K562 (cell line): ENCODE results near the gene MED13L. TPM values are rescaled to one million over a fixed set of nuclear protein-coding genes. Genes with fewer than 3 reads are reported as not detected.

Experiments used
- ATAC-seq: fragments of 200-7000 bp; cut with Tn5 transposase; 3 replicates; pipeline ENCODE4 v1.9.1; 2020; ENCODE audit warnings: moderate library complexity
- BruUV-seq: library from RNA; stranded (reverse); fragments of 400-500 nt; replicated peaks from 2 replicates; lab custom pipeline; 2021; lab: Mats Ljungman, UMichigan
- CTCF ChIA-PET: fragments of 300-600 bp; formaldehyde crosslinking; extraction: SDS; loops from one replicate; lab custom pipeline; 2021; ENCODE audit warnings: low intra/inter-chr PET ratio; lab: Yijun Ruan, JAX
- POLR2A ChIA-PET: fragments of 300-600, 350-650 bp; sonication (Branson Sonifier 250); formaldehyde crosslinking; extraction: SDS; loops from one replicate; lab custom pipeline; 2021; ENCODE audit warnings: antibody characterized with exemption, inconsistent platforms; lab: Yijun Ruan, JAX
- DNase-seq, 4 experiments: peaks; one replicate each; pipeline versions ENCODE4 v3.0.0 to v3.0.0-alpha.2; 2011 to 2018; ENCODE audit warnings: low spot score in 3 of 4, mixed read lengths in 3 of 4; ENCODE audit errors: extremely low read depth in 1 of 4
- FAIRE-seq: peaks from 2 replicates; lab custom pipeline; 2011; peaks lifted over from hg19 to GRCh38; lab: Jason Lieb, UNC
- H2AFZ ChIP-seq: 2 replicates; pipeline ENCODE4 v1.6.0; 2011; ENCODE audit warnings: low read depth, low read length, control low read depth, inconsistent platforms
- H3K27ac ChIP-seq: fragments of 200-600 bp; 3 replicates; pipeline ENCODE4 v1.8.0; 2011; ENCODE audit warnings: low read depth, mild to moderate bottlenecking, control low read depth, inconsistent platforms, low read length, moderate library complexity, mixed read lengths; ENCODE audit errors: extremely low read depth
- H3K27me3 ChIP-seq, 2 experiments: fragments of 300-600 bp in 1 of 2; 2 replicates in 1 of 2; 3 replicates in 1 of 2; pipeline versions ENCODE4 v1.6.0 to v1.8.0; 2011; ENCODE audit warnings: inconsistent platforms in 2 of 2, low read length in 2 of 2, mild to moderate bottlenecking in 1 of 2, mixed read lengths in 1 of 2, moderate library complexity in 1 of 2; ENCODE audit not compliant: control insufficient read depth in 2 of 2, insufficient read depth in 2 of 2
- H3K36me3 ChIP-seq: fragments of 300-600 bp; 3 replicates; pipeline ENCODE4 v1.8.0; 2011; ENCODE audit warnings: mild to moderate bottlenecking, low read length, inconsistent platforms; ENCODE audit not compliant: control insufficient read depth, insufficient read depth
- H3K4me1 ChIP-seq, 2 experiments: fragments of 200-600 bp in 1 of 2; replicated peaks in 1 of 2; 2 replicates in 1 of 2; 3 replicates in 1 of 2; pipeline versions ENCODE4 v1.5.1 to v1.8.0; 2011; ENCODE audit warnings: inconsistent platforms in 2 of 2, low read length in 2 of 2, mild to moderate bottlenecking in 1 of 2, mixed read lengths in 1 of 2, moderate library complexity in 1 of 2; ENCODE audit not compliant: control insufficient read depth in 2 of 2, insufficient read depth in 2 of 2
- H3K4me2 ChIP-seq: 2 replicates; pipeline ENCODE4 v1.6.1; 2011; ENCODE audit warnings: low read length, control low read depth, inconsistent platforms, mixed read lengths; ENCODE audit not compliant: insufficient read depth
- H3K4me3 ChIP-seq: fragments of 200-600 bp; sonication (generic), shearing (Covaris generic); 2 replicates; pipeline ENCODE4 v1.5.1; 2016; ENCODE audit warnings: control low read depth, inconsistent platforms
- H3K79me2 ChIP-seq: fragments of 200-600 bp; 3 replicates; pipeline ENCODE4 v1.8.0; 2011; ENCODE audit warnings: low read length, inconsistent platforms; ENCODE audit not compliant: control insufficient read depth, insufficient read depth
- H3K9ac ChIP-seq, 2 experiments: 2 replicates each; pipeline versions ENCODE4 v1.6.0 to v1.6.1; 2011; ENCODE audit warnings: low read depth in 2 of 2, low read length in 2 of 2, control low read depth in 1 of 2, inconsistent platforms in 1 of 2, mild to moderate bottlenecking in 1 of 2, mixed read lengths in 1 of 2; ENCODE audit not compliant: insufficient read depth in 1 of 2
- H3K9me1 ChIP-seq: one replicate; pipeline ENCODE4 v1.6.0; 2011; ENCODE audit warnings: inconsistent platforms, mild to moderate bottlenecking, low read length, moderate library complexity; ENCODE audit not compliant: control insufficient read depth, insufficient read depth
- H3K9me3 ChIP-seq: replicated peaks from 2 replicates; pipeline ENCODE4 v1.5.1; 2011; ENCODE audit warnings: low read depth, low read length, inconsistent platforms; ENCODE audit not compliant: control insufficient read depth, insufficient read depth
- H4K20me1 ChIP-seq: replicated peaks from 2 replicates; pipeline ENCODE4 v1.6.1; 2011; ENCODE audit warnings: low read length, inconsistent platforms, mixed read lengths; ENCODE audit not compliant: control insufficient read depth, insufficient read depth
- HDAC8 ChIP-seq: fragments of 450-650 bp; IDR thresholded peaks from 2 replicates; pipeline ENCODE4 v1.6.1; 2016; ENCODE audit warnings: mild to moderate bottlenecking, missing genetic modification characterization, moderate library complexity, missing compliant biosample characterization
- SMARCA5 ChIP-seq: fragments of 450-650 bp; IDR thresholded peaks from 2 replicates; pipeline ENCODE4 v1.6.1; 2016
- SMARCE1 ChIP-seq: fragments of 450-650 bp; IDR thresholded peaks from 2 replicates; pipeline ENCODE4 v1.7.1; 2016; ENCODE audit warnings: mild to moderate bottlenecking
- ZNF316 ChIP-seq: fragments of 450-650 bp; IDR thresholded peaks from 2 replicates; pipeline ENCODE4 v1.6.1; 2016
- WGBS: fragments of 100-300 bp; shearing (Covaris generic); methylation state at CpG from one replicate; pipeline ENCODE4 v1.1.6; 2016; ENCODE audit warnings: low coverage, mixed read lengths; ENCODE audit not compliant: insufficient coverage; ENCODE audit errors: missing lambda C conversion rate; 5-methylcytosine and 5-hydroxymethylcytosine counted together
- in situ Hi-C: fragments of 300-500 bp; cut with MboI; formaldehyde crosslinking; loops from 4 replicates; pipeline ENCODE4 v1.15.0; 2018; ENCODE audit warnings: inconsistent platforms, mixed read lengths
- intact Hi-C: fragments of 100-400 bp; cut with micrococcal nuclease; formaldehyde crosslinking; loops from 2 replicates; pipeline ENCODE4 v1.14.2; 2022
- polyA plus RNA-seq, 8 experiments: library from polyadenylated mRNA; depleted of rRNA in 4 of 8; stranded (reverse) in 5 of 8; unstranded in 3 of 8; fragments of >200 nt; fragmentation: Nextera tagmentation in 2 of 8; fragmentation: Illumina TruSeq in 1 of 8; extraction: Ambion mirVana in 2 of 8; extraction: Trizol in 1 of 8; gene quantifications; 2 replicates each; pipeline versions ENCODE4 v1.2.1 to v1.2.3, GENCODE V29; 2011 to 2014; ENCODE audit warnings: inconsistent platforms in 1 of 8, missing spikeins in 1 of 8
- total RNA-seq, 7 experiments: library from RNA; depleted of rRNA in 6 of 7; stranded (reverse); fragments of >200 nt in 6 of 7; fragmentation: Illumina TruSeq in 2 of 7; extraction: Trizol in 2 of 7; gene quantifications; 2 replicates each; pipeline versions ENCODE4 v1.2.1 to v1.2.3, GENCODE V29; 2011 to 2021; ENCODE audit warnings: low replicate concordance in 1 of 7
- TF ChIP-seq, protein P1 (sequence below): sonication (generic); formaldehyde crosslinking; IDR thresholded peaks from 2 replicates; pipeline ENCODE4 v1.8.1; 2023; ENCODE audit warnings: mild to moderate bottlenecking, missing genetic modification reagents, moderate library complexity
- TF ChIP-seq, protein P2 (sequence below): fragments of 450-650 bp; IDR thresholded peaks from 2 replicates; pipeline ENCODE4 v1.6.1; 2016; ENCODE audit warnings: antibody characterized with exemption

The MED13L gene
- total and polyA plus RNA-seq, 9 of the 15 experiments (the other 6 are each of a cell fraction or from before 2014, with no cell fraction given) = 13.4 to 90.3 (median 36.9) TPM

DNA sequence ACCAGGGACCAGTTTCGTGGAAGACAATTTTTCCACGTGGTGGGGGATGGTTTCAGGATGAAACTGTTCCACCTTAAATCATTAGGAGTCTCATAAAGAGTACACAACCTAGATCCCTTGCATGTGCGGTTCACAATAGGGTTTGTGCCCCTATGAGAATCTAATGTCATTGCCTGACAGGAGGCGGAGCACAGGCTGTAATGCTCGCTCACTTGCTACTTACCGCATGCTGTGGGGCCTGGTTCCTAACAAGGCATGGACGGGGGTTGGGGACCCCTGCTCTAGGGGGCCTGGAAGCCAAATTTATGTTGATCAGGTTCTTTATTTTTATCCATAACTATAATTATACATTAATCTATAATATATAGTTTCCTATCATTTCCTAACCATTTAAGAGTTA lies 315.3 kb downstream of the MED13L start:
- Histone ChIP-seq H3K27ac (no peak overlapping the region), H4K20me1 (no peaks in the 10 kb centered on the region), H2AFZ (no peak overlapping the region), H3K27me3 (no peaks in the 10 kb centered on the region), H3K4me1 (no peaks in the 10 kb centered on the region), H3K4me2 (no peak overlapping the region), H3K9ac (no peak overlapping the region), H3K9me3 (no peaks in the 10 kb centered on the region), H3K79me2 (no peaks in the 10 kb centered on the region), H3K9me1 (no peaks in the 10 kb centered on the region), H3K4me3 (no peak overlapping the region), H3K36me3 (peaks cover 78% of the 10 kb centered on the region)
- BruUV-seq = no TSS peak
- in situ Hi-C loops (loop anchor here (25.0 kb wide), 1 partner anchor 1175 kb away; no protein-coding TSS in a partner anchor), intact Hi-C loops (no loop called here)
- DNase-seq = no peak
- 92% methylated on average over 7 of the region's 7 CpGs for WGBS
- ATAC-seq = no peak
- POLR2A ChIA-PET = no interaction called here
- TF ChIP-seq, protein P1, sequence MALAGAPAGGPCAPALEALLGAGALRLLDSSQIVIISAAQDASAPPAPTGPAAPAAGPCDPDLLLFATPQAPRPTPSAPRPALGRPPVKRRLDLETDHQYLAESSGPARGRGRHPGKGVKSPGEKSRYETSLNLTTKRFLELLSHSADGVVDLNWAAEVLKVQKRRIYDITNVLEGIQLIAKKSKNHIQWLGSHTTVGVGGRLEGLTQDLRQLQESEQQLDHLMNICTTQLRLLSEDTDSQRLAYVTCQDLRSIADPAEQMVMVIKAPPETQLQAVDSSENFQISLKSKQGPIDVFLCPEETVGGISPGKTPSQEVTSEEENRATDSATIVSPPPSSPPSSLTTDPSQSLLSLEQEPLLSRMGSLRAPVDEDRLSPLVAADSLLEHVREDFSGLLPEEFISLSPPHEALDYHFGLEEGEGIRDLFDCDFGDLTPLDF = no peak
- CTCF ChIA-PET = no interaction called here
- no peak for FAIRE-seq

DNA sequence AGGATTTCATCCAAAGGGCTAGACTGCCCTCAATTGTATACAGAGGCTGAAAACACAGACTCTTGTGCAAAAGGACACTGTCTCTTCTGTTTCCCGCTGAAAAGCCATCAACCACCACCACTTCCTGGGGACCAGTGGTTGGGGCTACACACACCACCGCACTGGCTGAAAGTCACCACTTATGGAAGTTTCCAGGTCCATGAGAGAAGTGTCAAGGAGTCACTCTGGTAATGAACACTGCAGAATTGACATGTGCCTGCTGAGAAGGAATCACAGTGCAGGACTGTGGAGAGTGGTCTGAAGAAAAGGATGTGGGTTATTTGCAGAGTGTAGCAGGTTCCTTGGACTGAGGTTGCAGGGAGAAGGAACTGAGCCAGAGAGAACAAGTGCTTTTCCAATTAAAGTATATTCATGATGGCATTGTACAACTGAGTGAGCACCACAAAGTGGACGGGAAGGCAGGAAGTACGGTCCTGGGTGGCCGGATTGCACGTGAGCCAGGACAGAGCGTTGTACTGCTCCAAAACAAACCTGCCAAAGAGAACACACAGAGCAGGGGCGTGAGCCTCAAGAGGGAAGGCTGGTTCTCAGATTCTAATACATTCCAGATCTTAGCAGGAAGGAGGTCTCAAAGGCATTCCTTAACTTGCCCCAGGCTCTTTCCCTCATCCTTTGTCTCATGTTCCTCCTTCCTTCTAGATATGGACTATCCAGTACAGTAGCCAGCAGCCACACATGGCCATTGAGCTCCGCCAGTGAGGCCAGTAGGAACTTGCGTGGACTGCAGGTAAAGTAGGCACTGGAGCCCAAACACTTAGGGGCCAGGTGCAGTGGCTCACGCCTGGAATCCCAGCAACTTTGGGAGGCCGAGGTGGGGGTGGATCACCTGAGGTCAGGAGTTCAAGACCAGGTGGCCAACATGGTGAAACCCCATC lies 316.4 kb downstream of the MED13L start:
- 96% methylated on average over 12 of the region's 12 CpGs for WGBS
- Histone ChIP-seq H3K4me1 (no peaks in the 10 kb centered on the region), H3K4me2 (no peak overlapping the region), H3K36me3 (peaks cover 70% of the 10 kb centered on the region), H3K27me3 (no peaks in the 10 kb centered on the region), H3K9me3 (no peaks in the 10 kb centered on the region), H3K9ac (0 out of 4 replicates have a peak overlapping the region, but pooled peaks of 1 of the 2 experiments have one; percentile 4), H2AFZ (no peak overlapping the region), H3K4me3 (no peak overlapping the region), H4K20me1 (no peaks in the 10 kb centered on the region), H3K27ac (no peak overlapping the region), H3K79me2 (no peaks in the 10 kb centered on the region), H3K9me1 (no peaks in the 10 kb centered on the region)
- CTCF ChIA-PET = no interaction called here
- in situ Hi-C loops = loop anchor here (25.0 kb wide), 1 partner anchor 1176 kb away; no protein-coding TSS in a partner anchor
- BruUV-seq = no TSS peak
- ATAC-seq (no peak), FAIRE-seq (no peak), DNase-seq (no peak)
- POLR2A ChIA-PET = interaction anchor here (1.4 kb wide), 1 partner anchor 21 kb away, joined by 3 read pairs; no protein-coding TSS in a partner anchor
- TF ChIP-seq, protein P2, sequence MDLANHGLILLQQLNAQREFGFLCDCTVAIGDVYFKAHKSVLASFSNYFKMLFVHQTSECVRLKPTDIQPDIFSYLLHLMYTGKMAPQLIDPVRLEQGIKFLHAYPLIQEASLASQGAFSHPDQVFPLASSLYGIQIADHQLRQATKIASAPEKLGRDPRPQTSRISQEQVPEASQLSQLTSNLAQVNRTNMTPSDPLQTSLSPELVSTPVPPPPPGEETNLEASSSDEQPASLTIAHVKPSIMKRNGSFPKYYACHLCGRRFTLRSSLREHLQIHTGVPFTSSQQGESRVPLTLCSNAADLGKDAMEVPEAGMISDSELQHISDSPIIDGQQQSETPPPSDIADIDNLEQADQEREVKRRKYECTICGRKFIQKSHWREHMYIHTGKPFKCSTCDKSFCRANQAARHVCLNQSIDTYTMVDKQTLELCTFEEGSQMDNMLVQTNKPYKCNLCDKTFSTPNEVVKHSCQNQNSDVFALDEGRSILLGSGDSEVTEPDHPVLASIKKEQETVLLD = no peak
- no peak for TF ChIP-seq SMARCE1
- no peak for TF ChIP-seq SMARCA5
- no peak for TF ChIP-seq HDAC8 (tag)
- no peak for TF ChIP-seq ZNF316
- intact Hi-C loops = no loop called here
